Chondrocyte (in vitro differentiated cells): ENCODE measurements around the gene MAP2K5. TPM values are rescaled to one million over a fixed set of nuclear protein-coding genes. Genes with fewer than 3 reads are reported as not detected.

ENCODE experiments used
- DNase-seq: peaks from one replicate; pipeline ENCODE4 v3.0.0; 2021; ENCODE audit warnings: mixed read lengths, low spot score
- H3K27ac Mint-ChIP-seq: one replicate; pipeline ENCODE4 v1.8.0; 2021; ENCODE audit warnings: mild to moderate bottlenecking, moderate library complexity, mixed read lengths; ENCODE audit not compliant: unreplicated experiment
- H3K27me3 Mint-ChIP-seq: 2 replicates; pipeline ENCODE4 v1.8.0; 2021; ENCODE audit warnings: low read depth, mixed read lengths
- H3K36me3 Mint-ChIP-seq: 2 replicates; pipeline ENCODE4 v1.8.0; 2021; ENCODE audit warnings: low read depth, mixed read lengths
- H3K4me1 Mint-ChIP-seq: 2 replicates; pipeline ENCODE4 v1.8.0; 2021; ENCODE audit warnings: low read depth, mild to moderate bottlenecking, mixed read lengths
- H3K4me3 Mint-ChIP-seq: one replicate; pipeline ENCODE4 v1.8.0; 2021; ENCODE audit warnings: mild to moderate bottlenecking, moderate library complexity, mixed read lengths; ENCODE audit not compliant: unreplicated experiment
- H3K9me3 Mint-ChIP-seq: 2 replicates; pipeline ENCODE4 v1.8.0; 2021; ENCODE audit warnings: low read depth, mixed read lengths
- total RNA-seq: library from RNA; stranded (reverse); gene quantifications from 3 replicates; pipeline ENCODE4 v1.2.1, GENCODE V29; 2021
- TF ChIP-seq, protein P1 (sequence below): fragments of 200-600 bp; sonication (generic); IDR thresholded peaks from 2 replicates; pipeline ENCODE4 v1.5.0; 2021; ENCODE audit warnings: antibody characterized with exemption, mild to moderate bottlenecking, moderate library complexity

The MAP2K5 gene
- total RNA-seq, 1 donor from 2014 or later = 14.0 TPM

DNA sequence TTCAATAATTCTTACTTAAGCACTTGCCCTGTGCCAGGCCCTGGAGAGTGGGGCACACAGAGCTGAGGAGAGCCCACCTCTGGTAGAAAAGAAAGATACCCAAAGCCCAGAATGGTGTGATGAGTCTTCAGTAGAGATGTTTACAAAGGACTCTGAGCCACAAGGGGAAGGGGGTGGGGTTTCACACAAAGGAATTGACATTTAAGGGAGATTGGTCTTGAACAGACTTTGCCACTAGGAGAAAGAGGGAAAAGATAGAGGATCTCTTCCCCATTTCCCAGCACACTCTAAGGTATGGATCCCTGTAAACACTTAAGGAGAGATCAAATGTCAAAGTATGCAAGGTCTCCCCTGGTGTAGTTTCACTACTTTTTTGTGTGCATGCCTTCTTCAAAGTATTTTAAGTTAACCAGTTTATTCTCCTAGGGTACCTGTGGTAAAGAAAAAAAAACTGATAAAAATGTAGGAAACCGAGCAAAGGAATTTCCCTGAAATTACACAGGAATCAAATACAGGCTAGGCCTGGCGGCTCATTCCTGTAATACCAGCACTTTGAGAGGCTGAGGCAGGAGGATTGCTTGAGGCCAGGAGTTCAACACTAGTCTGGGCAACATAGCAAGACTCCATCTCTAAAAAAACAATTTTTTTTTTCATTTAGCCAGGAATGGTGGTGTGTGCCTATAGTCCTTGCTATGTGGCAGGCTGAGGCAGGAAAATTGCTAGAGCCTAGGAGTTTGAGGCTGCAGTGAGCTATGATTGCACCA lies 165.2 kb downstream of the MAP2K5 start:
- Mint-ChIP-seq H3K4me3 (no peak overlapping the region), H3K27ac (no peak overlapping the region), H3K36me3 (peaks cover 15% of the 10 kb centered on the region), H3K27me3 (no peaks in the 10 kb centered on the region), H3K9me3 (no peaks in the 10 kb centered on the region), H3K4me1 (no peaks in the 10 kb centered on the region)
- DNase-seq = no peak
- TF ChIP-seq, protein P1, sequence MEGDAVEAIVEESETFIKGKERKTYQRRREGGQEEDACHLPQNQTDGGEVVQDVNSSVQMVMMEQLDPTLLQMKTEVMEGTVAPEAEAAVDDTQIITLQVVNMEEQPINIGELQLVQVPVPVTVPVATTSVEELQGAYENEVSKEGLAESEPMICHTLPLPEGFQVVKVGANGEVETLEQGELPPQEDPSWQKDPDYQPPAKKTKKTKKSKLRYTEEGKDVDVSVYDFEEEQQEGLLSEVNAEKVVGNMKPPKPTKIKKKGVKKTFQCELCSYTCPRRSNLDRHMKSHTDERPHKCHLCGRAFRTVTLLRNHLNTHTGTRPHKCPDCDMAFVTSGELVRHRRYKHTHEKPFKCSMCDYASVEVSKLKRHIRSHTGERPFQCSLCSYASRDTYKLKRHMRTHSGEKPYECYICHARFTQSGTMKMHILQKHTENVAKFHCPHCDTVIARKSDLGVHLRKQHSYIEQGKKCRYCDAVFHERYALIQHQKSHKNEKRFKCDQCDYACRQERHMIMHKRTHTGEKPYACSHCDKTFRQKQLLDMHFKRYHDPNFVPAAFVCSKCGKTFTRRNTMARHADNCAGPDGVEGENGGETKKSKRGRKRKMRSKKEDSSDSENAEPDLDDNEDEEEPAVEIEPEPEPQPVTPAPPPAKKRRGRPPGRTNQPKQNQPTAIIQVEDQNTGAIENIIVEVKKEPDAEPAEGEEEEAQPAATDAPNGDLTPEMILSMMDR = no peak

DNA sequence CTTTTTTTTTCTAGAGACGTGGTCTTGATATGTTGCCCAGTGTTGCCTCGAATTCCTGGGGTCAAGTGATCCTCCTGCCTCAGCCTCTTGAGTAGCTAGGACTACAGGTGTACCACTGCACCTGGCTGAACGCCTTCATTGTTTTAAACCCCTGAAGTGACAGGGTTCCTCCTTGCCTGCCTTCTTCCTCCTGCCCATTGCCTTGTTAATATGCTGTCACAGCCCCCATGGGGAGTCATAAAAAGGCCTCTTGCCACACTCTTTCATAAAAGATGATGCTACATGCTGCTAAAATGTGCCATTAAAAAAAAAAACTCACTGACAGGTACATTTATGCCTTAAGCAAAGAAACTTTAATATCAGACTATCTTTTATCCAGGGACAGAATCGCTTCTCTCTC lies 166.0 kb downstream of the MAP2K5 start:
- Mint-ChIP-seq H3K27ac (no peak overlapping the region), H3K27me3 (no peaks in the 10 kb centered on the region), H3K9me3 (no peaks in the 10 kb centered on the region), H3K36me3 (peaks cover 15% of the 10 kb centered on the region), H3K4me3 (no peak overlapping the region), H3K4me1 (no peaks in the 10 kb centered on the region)
- TF ChIP-seq, protein P1 = no peak
- no peak for DNase-seq

DNA sequence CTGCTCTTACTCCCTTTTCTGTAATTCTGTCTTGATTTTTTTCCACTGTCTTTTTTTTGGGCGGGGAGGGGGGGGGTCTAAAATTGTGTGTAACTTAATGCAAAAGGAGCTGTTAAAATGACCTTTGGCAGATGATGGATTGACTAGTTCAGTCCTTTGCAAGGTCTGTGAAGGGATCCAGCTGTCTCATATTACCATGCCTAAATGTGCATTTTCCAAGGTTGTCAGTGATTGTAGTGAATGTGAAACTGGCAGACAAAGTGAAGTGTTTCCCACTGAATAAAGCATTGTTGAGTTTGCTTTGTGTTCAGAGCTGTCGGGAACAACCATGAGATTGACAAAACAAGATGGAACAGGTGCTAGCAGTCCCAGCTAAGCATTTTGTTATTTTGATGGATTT lies 172.7 kb downstream of the MAP2K5 start:
- H3K9me3 Mint-ChIP-seq = no peaks in the 10 kb centered on the region
- TF ChIP-seq, protein P1 = no peak
- DNase-seq = no peak
- H3K4me3 Mint-ChIP-seq = no peak overlapping the region
- no peaks in the 10 kb centered on the region for H3K27me3 Mint-ChIP-seq
- no peaks in the 10 kb centered on the region for H3K4me1 Mint-ChIP-seq
- H3K27ac Mint-ChIP-seq = no peak overlapping the region
- H3K36me3 Mint-ChIP-seq = peaks cover 4% of the 10 kb centered on the region

DNA sequence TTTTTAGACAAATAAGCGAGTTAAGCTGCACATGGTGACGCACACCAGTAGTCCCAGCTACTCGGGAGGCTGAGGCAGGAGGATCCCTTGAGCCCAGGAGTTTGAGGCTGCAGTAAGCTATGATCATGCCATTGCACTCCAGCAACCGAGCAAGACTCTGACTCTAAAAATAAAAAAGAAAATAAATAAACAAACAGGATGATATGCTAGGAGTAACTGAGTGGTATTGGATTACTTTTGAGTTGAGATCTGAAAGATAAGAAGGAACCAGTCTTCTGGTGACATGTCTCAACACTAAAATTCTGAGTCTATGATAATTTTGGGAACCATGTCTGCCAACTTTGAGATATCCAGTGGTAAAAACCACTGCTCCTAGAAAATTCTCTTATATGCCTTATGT lies 173.7 kb downstream of the MAP2K5 start:
- H3K36me3 Mint-ChIP-seq = peaks cover 2% of the 10 kb centered on the region
- no peaks in the 10 kb centered on the region for H3K4me1 Mint-ChIP-seq
- no peaks in the 10 kb centered on the region for H3K9me3 Mint-ChIP-seq
- DNase-seq = no peak
- no peak overlapping the region for H3K4me3 Mint-ChIP-seq
- TF ChIP-seq, protein P1 = no peak
- no peaks in the 10 kb centered on the region for H3K27me3 Mint-ChIP-seq
- no peak overlapping the region for H3K27ac Mint-ChIP-seq

DNA sequence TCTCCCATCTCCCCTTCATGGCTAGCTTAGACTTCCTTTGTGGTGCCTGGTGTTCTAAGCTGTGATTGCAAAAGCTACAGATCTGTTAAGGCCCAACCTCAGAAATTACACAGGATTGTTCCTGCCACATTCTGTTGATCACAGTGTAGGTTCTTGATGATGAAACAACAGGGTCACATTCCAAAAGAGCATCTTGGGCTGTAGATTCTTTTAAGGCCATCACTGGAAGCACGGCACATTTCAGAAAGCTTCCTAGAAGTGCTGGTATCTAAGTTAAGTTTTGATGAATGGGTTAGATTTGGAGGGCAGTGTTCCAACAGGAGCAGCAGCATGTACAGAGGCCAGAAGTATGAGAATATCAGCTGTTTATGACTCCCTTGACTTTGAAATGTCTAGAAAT lies 175.3 kb downstream of the MAP2K5 start:
- H3K9me3 Mint-ChIP-seq = no peaks in the 10 kb centered on the region
- H3K27me3 Mint-ChIP-seq = no peaks in the 10 kb centered on the region
- no peak overlapping the region for H3K27ac Mint-ChIP-seq
- DNase-seq = no peak
- H3K4me1 Mint-ChIP-seq = no peaks in the 10 kb centered on the region
- H3K36me3 Mint-ChIP-seq = no peaks in the 10 kb centered on the region
- TF ChIP-seq, protein P1 = no peak
- no peak overlapping the region for H3K4me3 Mint-ChIP-seq
